ENCODE measurements around the gene ATOH8. TPM values are rescaled to one million over a fixed set of nuclear protein-coding genes. Genes with fewer than 3 reads are reported as not detected.

The ATOH8 gene
- polyA plus RNA-seq, 1 experiment, result 2.8 TPM

DNA sequence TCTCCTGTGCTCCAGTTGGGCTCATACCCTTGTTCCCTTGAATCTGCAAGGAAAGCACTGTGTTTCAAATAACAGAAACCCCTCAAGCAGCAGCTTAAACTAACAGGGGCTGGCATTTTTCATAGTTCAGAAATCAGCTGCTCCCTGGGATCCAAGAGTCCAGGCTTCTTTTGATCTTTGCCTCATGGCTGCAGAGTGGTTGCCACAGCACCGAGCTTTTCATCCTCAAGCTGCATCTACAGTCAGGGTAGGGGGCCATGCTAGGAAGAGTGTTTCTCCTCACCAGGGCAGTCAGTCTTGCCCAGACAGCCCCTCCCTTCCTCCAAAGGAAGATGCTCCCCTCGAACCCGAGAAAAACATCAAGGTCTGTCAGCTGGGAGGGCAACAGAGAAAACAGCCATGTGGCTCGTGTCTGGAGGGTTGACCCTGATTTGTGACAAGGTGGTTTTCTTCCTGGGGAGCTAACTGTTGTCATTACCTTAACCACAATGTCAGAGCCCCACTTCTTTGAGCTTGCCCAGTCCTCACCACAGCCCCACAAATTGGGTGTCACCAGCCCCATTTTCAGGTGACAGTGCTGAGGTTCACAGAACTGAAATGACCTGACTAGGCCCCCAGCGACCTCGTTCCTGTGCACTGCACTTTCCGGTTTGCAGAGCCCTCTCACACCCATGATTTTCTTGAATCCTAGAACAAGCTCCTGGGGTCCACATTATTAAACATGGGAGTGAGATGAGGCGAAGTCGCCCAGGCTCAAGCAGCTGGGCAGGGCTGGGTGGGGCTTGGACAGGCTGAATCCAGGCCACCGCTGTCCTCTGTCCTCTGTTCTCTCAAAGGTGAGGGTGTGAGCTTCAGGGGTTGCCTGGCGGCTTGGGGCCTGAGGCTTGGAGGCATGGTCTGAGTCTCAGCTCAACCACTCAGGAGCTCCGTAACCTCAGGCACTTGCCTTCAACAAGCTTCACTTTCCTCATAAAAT is 21.9 kb downstream of the ATOH8 start:
- CTCF ChIA-PET, result interaction anchor here (0.8 to 1.4 kb wide), 3 partner anchors 26 to 96 kb away, joined by 3 read pairs; no protein-coding TSS in a partner anchor
- no peak for DNase-seq (ENCODE audit: low read depth, low spot score)
- no peak overlapping the region for H3K27ac ChIP-seq (ENCODE audit: low read depth, low read length)
- TF ChIP-seq, protein P1, sequence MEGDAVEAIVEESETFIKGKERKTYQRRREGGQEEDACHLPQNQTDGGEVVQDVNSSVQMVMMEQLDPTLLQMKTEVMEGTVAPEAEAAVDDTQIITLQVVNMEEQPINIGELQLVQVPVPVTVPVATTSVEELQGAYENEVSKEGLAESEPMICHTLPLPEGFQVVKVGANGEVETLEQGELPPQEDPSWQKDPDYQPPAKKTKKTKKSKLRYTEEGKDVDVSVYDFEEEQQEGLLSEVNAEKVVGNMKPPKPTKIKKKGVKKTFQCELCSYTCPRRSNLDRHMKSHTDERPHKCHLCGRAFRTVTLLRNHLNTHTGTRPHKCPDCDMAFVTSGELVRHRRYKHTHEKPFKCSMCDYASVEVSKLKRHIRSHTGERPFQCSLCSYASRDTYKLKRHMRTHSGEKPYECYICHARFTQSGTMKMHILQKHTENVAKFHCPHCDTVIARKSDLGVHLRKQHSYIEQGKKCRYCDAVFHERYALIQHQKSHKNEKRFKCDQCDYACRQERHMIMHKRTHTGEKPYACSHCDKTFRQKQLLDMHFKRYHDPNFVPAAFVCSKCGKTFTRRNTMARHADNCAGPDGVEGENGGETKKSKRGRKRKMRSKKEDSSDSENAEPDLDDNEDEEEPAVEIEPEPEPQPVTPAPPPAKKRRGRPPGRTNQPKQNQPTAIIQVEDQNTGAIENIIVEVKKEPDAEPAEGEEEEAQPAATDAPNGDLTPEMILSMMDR (IDR thresholded peaks at IDR 0.05; ENCODE audit: low read depth, low read length), result no peak
- H3K27me3 ChIP-seq (ENCODE audit: control insufficient read depth, insufficient read depth, low read length), result no peaks in the 10 kb centered on the region
- no peak overlapping the region for H3K4me3 ChIP-seq (ENCODE audit: low read depth, low read length)
- POLR2A ChIA-PET, result no interaction called here
- no peaks in the 10 kb centered on the region; the same call in 1 of the 2 replicates for H3K9me3 ChIP-seq (ENCODE audit: control insufficient read depth, insufficient read depth, low read length)

DNA sequence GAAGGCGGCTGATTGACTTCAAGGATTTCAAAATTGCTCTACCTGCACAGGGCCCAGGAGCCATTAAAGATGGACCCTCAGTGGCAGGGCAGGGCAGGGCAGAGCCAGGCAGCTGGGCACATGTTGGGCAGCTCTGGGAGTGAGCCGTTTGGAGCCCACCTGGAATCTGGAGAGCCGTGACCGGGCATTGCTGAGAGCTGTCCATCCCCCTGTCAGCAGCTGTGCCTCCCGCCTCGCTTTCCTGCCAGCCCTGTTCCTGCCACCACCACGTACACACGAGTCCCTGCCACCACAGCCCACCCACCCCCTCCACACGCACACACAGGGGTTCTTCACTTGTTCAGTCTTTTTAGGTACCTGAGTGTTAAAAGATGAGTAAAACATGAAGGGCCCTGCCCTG is 22.9 kb downstream of the ATOH8 start:
- Histone ChIP-seq H3K27ac (ENCODE audit: low read depth, low read length) (no peak overlapping the region), H3K9me3 (ENCODE audit: control insufficient read depth, insufficient read depth, low read length) (no peaks in the 10 kb centered on the region; the same call in 1 of the 2 replicates), H3K27me3 (ENCODE audit: control insufficient read depth, insufficient read depth, low read length) (no peaks in the 10 kb centered on the region), H3K4me3 (ENCODE audit: low read depth, low read length) (no peak overlapping the region)
- DNase-seq (ENCODE audit: low read depth, low spot score), result no peak
- ChIA-PET POLR2A (no interaction called here), CTCF (no interaction called here)
- TF ChIP-seq, protein P1 (IDR thresholded peaks at IDR 0.05; ENCODE audit: low read depth, low read length), result no peak

DNA sequence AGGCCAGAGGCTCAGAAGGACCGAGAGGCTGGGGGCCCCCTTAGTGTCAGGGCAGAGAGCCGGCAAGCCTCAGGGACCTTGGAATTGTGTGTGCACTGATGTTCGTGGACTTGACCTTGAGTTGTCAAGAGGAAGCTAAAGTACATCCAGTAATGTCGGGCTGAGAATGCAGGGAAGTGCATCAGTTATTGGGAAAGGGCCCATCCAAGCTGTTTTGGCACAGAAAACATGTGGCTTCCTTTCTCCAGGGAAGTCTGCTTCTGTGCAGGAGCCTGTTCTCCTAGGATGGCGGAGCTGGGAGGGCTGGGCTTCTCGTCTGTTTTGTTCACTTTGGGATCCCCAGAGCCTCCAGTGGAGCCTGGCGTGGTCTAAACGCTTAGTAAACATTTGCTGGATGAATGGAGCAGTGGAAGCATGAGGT is 23.7 kb downstream of the ATOH8 start:
- ChIA-PET CTCF (no interaction called here), POLR2A (interaction anchor here (0.7 kb wide), 1 partner anchor 29 kb away, joined by 5 read pairs; no protein-coding TSS in a partner anchor)
- H3K9me3 ChIP-seq (ENCODE audit: control insufficient read depth, insufficient read depth, low read length), result no peaks in the 10 kb centered on the region; the same call in 1 of the 2 replicates
- no peak overlapping the region for H3K4me3 ChIP-seq (ENCODE audit: low read depth, low read length)
- no peak for DNase-seq (ENCODE audit: low read depth, low spot score)
- TF ChIP-seq, protein P1 (IDR thresholded peaks at IDR 0.05; ENCODE audit: low read depth, low read length), result no peak
- H3K27ac ChIP-seq (ENCODE audit: low read depth, low read length), result peak overlapping the region; percentile 21
- no peaks in the 10 kb centered on the region for H3K27me3 ChIP-seq (ENCODE audit: control insufficient read depth, insufficient read depth, low read length)

DNA sequence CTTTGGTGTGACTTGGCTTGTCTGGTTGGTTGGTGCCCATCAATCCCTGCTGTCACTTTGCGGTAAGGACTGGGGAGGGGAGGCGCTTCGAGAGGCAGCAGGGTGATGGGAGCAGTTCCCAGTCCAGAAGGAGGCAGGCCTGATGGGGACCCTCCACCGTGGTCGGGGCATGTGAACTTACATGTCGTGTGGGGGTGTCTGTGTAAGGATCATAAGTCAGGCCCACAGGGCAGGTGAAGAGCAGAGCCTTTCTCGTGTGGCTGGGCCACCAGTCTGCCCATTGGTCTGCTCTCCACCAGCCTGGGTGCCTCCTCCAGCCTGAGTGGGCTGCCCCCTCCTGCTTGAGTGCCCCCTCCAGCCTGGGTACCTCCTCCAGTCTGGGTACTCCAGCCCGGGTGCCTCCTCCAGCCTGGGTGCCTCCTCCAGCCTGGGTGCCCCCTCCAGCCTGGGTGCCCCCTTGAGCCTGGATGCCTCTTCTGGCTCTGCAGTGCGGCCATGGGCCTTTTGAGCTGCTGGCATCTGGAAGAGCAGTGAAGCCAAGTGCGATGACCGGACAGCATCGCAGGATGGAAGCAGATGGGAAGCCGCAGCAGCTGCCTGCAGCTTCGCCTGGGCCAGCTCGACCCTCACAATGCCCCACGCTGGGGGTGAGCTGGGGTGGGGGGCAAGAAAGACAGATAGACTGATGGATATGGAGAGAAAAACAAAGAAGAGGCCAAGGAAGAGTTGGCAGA is 25.0 kb downstream of the ATOH8 start:
- H3K9me3 ChIP-seq (ENCODE audit: control insufficient read depth, insufficient read depth, low read length), result no peaks in the 10 kb centered on the region; the same call in 1 of the 2 replicates
- H3K4me3 ChIP-seq (ENCODE audit: low read depth, low read length), result no peak overlapping the region
- H3K27ac ChIP-seq (ENCODE audit: low read depth, low read length), result no peak overlapping the region
- H3K27me3 ChIP-seq (ENCODE audit: control insufficient read depth, insufficient read depth, low read length), result no peaks in the 10 kb centered on the region
- ChIA-PET CTCF (no interaction called here), POLR2A (no interaction called here)
- DNase-seq (ENCODE audit: low read depth, low spot score), result no peak
- TF ChIP-seq, protein P1 (IDR thresholded peaks at IDR 0.05; ENCODE audit: low read depth, low read length), result no peak
